K562 (cell line): Measurements from ENCODE around the gene PPP2R1A. TPM values are rescaled to one million over a fixed set of nuclear protein-coding genes. Genes with fewer than 3 reads are reported as not detected.

Experiments used
- ID3 ChIP-seq, 2 experiments: fragments of 250-450 bp in 1 of 2; fragments of 450-650 bp in 1 of 2; sonication (Bioruptor Pico) in 1 of 2; IDR thresholded peaks; 2 replicates each; pipeline versions ENCODE4 v1.6.1 to v1.8.0; 2016 to 2021; ENCODE audit warnings: mild to moderate bottlenecking in 2 of 2, moderate library complexity in 2 of 2, missing compliant biosample characterization in 1 of 2, missing genetic modification characterization in 1 of 2
- NEUROD1 ChIP-seq: fragments of 150-350 bp; IDR thresholded peaks from 2 replicates; pipeline ENCODE4 v1.6.1; 2014; ENCODE audit warnings: borderline replicate concordance, low read length, low read depth; ENCODE audit not compliant: partially characterized antibody
- REST ChIP-seq, 2 experiments: fragments of 450-650 bp; formaldehyde crosslinking in 1 of 2; IDR thresholded peaks; 2 replicates each; pipeline versions ENCODE4 v1.4.0 to v1.6.1; 2014 to 2020; ENCODE audit warnings: mild to moderate bottlenecking in 2 of 2, borderline replicate concordance in 1 of 2, low read depth in 1 of 2
- STAT5A ChIP-seq: IDR thresholded peaks from 2 replicates; pipeline ENCODE4 v1.6.1; 2012; ENCODE audit warnings: low read length, inconsistent platforms, borderline replicate concordance
- TAF15 ChIP-seq: fragments of 200-400 bp; formaldehyde crosslinking; IDR thresholded peaks from 2 replicates; pipeline ENCODE4 v1.6.1; 2017; ENCODE audit warnings: mild to moderate bottlenecking, low read depth, low read length, moderate library complexity
- TRIM25 ChIP-seq: fragments of 450-650 bp; IDR thresholded peaks from 2 replicates; pipeline ENCODE4 v1.7.0; 2016; ENCODE audit warnings: borderline replicate concordance
- ZNF165 ChIP-seq: fragments of 250-450 bp; sonication (Bioruptor Pico); IDR thresholded peaks from 2 replicates; pipeline ENCODE4 v1.4.0; 2020; ENCODE audit warnings: borderline replicate concordance
- polyA plus RNA-seq, 8 experiments: library from polyadenylated mRNA; depleted of rRNA in 4 of 8; stranded (reverse) in 5 of 8; unstranded in 3 of 8; fragments of >200 nt; fragmentation: Nextera tagmentation in 2 of 8; fragmentation: Illumina TruSeq in 1 of 8; extraction: Ambion mirVana in 2 of 8; extraction: Trizol in 1 of 8; gene quantifications; 2 replicates each; pipeline versions ENCODE4 v1.2.1 to v1.2.3, GENCODE V29; 2011 to 2014; ENCODE audit warnings: inconsistent platforms in 1 of 8, missing spikeins in 1 of 8
- total RNA-seq, 7 experiments: library from RNA; depleted of rRNA in 6 of 7; stranded (reverse); fragments of >200 nt in 6 of 7; fragmentation: Illumina TruSeq in 2 of 7; extraction: Trizol in 2 of 7; gene quantifications; 2 replicates each; pipeline versions ENCODE4 v1.2.1 to v1.2.3, GENCODE V29; 2011 to 2021; ENCODE audit warnings: low replicate concordance in 1 of 7
- TF ChIP-seq, protein P1 (sequence below): fragments of 250-450 bp; sonication (Bioruptor Pico); IDR thresholded peaks from 2 replicates; pipeline ENCODE4 v1.4.0; 2020

Gene PPP2R1A
- total and polyA plus RNA-seq, 9 of the 15 experiments (the other 6 are each of a cell fraction or from before 2014, with no cell fraction given), result 10.1 to 211 (median 70.1) TPM

DNA sequence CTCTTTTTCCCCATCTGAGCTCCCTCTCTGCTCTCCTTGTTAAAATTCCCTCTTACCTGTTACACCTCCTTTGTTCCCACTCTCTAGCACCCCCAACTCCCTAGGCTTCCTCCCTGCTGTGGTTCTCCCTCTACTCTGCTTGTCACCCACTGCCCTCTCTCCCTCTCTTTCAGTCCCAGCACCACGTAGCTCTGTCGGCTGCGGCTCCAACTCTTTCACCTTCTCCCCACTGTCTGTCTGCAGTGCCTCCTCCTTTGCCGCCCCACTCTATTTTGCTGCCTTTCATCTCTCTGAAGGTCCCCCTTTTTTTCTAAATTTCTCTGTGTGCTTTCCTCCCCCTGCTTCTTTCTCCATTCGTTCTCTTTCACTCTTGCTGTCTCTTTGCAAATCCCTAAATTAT, 19.5 kb upstream of the PPP2R1A start (continued):
- TF ChIP-seq REST (IDR thresholded peaks at IDR 0.05; ENCODE audit: borderline replicate concordance) (no peak), REST (CRISPR knock-in tag; IDR thresholded peaks at IDR 0.05; ENCODE audit: low read depth) (no peak), TRIM25 (no peak), TAF15 (no peak), ZNF165 (no peak), NEUROD1 (no peak), ID3 (CRISPR knock-in tag; IDR thresholded peaks at IDR 0.05) (no peak), ID3 (tag; IDR thresholded peaks at IDR 0.05) (no peak), STAT5A (no peak)
- TF ChIP-seq, protein P1, sequence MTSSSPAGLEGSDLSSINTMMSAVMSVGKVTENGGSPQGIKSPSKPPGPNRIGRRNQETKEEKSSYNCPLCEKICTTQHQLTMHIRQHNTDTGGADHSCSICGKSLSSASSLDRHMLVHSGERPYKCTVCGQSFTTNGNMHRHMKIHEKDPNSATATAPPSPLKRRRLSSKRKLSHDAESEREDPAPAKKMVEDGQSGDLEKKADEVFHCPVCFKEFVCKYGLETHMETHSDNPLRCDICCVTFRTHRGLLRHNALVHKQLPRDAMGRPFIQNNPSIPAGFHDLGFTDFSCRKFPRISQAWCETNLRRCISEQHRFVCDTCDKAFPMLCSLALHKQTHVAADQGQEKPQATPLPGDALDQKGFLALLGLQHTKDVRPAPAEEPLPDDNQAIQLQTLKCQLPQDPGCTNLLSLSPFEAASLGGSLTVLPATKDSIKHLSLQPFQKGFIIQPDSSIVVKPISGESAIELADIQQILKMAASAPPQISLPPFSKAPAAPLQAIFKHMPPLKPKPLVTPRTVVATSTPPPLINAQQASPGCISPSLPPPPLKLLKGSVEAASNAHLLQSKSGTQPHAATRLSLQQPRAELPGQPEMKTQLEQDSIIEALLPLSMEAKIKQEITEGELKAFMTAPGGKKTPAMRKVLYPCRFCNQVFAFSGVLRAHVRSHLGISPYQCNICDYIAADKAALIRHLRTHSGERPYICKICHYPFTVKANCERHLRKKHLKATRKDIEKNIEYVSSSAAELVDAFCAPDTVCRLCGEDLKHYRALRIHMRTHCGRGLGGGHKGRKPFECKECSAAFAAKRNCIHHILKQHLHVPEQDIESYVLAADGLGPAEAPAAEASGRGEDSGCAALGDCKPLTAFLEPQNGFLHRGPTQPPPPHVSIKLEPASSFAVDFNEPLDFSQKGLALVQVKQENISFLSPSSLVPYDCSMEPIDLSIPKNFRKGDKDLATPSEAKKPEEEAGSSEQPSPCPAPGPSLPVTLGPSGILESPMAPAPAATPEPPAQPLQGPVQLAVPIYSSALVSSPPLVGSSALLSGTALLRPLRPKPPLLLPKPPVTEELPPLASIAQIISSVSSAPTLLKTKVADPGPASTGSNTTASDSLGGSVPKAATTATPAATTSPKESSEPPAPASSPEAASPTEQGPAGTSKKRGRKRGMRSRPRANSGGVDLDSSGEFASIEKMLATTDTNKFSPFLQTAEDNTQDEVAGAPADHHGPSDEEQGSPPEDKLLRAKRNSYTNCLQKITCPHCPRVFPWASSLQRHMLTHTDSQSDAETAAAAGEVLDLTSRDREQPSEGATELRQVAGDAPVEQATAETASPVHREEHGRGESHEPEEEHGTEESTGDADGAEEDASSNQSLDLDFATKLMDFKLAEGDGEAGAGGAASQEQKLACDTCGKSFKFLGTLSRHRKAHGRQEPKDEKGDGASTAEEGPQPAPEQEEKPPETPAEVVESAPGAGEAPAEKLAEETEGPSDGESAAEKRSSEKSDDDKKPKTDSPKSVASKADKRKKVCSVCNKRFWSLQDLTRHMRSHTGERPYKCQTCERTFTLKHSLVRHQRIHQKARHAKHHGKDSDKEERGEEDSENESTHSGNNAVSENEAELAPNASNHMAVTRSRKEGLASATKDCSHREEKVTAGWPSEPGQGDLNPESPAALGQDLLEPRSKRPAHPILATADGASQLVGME, result no peak
- TF ChIP-seq, all 486 proteins: peak for 0
